ENCODE measurements around the gene PDZRN3. TPM values are rescaled to one million over a fixed set of nuclear protein-coding genes. Genes with fewer than 3 reads are reported as not detected.
A peak's percentile ranks its signal among the peaks of the same experiment; 100 is the strongest.

The PDZRN3 gene
- polyA plus RNA-seq, 1 of the 3 experiments (the other 2 are of a cell fraction), result 10.3 TPM

DNA sequence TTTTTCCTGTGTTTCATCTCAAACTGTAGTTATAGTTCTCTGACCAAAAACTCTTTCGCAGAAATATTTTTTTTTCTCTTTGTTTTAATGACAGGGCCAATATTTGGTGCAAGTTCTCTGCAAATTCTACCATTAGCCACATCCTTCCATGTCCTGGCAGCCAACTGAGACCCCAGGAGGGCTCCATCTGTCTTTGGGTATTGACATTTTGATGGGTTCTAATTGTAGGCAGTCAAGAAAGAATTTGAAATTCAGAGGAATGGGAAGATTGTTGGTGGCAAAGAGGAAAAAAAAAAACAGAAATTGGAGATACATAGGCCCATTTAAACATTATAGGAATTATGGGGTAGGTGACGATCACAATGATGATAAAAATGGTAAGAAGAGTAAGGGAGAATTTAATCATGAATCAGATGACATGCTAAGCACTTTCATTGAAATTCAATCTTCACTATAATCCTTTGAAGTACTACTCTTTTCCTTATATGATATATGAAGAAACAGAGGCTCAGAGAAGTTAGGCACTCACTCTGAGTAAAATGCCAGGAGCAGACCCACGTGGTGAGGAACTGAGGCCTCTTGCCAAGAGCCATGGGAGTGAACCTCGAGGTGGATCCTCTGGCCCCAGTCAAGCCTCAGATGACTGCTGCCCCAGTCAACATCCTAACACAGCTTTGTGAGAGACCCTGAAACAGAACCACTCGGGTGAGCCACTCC is 151.4 kb downstream of the PDZRN3 start:
- 87% methylated on average over 5 of the region's 5 CpGs for WGBS (ENCODE audit: low lambda C conversion rate)
- POLR2A ChIA-PET, result interaction anchor here (1.6 kb wide), 1 partner anchor 13 kb away, joined by 25 read pairs; no protein-coding TSS in a partner anchor

More for the DNA sequence above, 151.4 kb downstream of the PDZRN3 start:
- H3K79me2 ChIP-seq (ENCODE audit: insufficient read depth), result peaks cover 39% of the 10 kb centered on the region
- H3K36me3 ChIP-seq (replicated peaks in 1 of 2; ENCODE audit: control insufficient read depth in 1 of 2, insufficient read depth in 2 of 2, low read length in 1 of 2), result peaks cover 0 to 8% of the 10 kb centered on the region in 2 experiments
- DNase-seq, result no peak
- H3K9me2 ChIP-seq, result no peaks in the 10 kb centered on the region
- peaks cover 51% of the 10 kb centered on the region; the same call in 1 of the 2 replicates for H4K20me1 ChIP-seq (ENCODE audit: insufficient read depth)
- H3K4me3 ChIP-seq (ENCODE audit: low read depth in 2 of 2, low read length in 1 of 2), result no peak overlapping the region
- H3K9me3 ChIP-seq, result no peaks in the 10 kb centered on the region
- H3K4me1 ChIP-seq (ENCODE audit: control insufficient read depth in 1 of 2, insufficient read depth in 2 of 2, low read depth in 1 of 2, low read length in 1 of 2), result peaks cover 0 to 47% of the 10 kb centered on the region in 2 experiments; a peak in 2 of 4 replicates
- peak overlapping the region in 1 of 2 experiments; percentile 99; a peak in 2 of 4 replicates for H3K27ac ChIP-seq (ENCODE audit: low read depth in 2 of 2, low read length in 1 of 2)
- H3F3A ChIP-seq (replicated peaks; ENCODE audit: insufficient read depth), result no peaks in the 10 kb centered on the region
- CTCF ChIA-PET, result interaction anchor here (1.3 to 7.3 kb wide), 4 partner anchors 22 to 42 kb away, joined by 3 to 60 read pairs (median 6); no protein-coding TSS in a partner anchor
- H2AFZ ChIP-seq (ENCODE audit: low read depth), result no peak overlapping the region
- H3K4me2 ChIP-seq, result no peak overlapping the region
- H3K9ac ChIP-seq, result no peak overlapping the region
- TF ChIP-seq, protein P1, sequence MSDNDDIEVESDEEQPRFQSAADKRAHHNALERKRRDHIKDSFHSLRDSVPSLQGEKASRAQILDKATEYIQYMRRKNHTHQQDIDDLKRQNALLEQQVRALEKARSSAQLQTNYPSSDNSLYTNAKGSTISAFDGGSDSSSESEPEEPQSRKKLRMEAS (IDR thresholded peaks at IDR 0.05; ENCODE audit: low read depth), result no peak
- no peak for TF ChIP-seq CHD2 (IDR thresholded peaks at IDR 0.05; ENCODE audit: low read length, partially characterized antibody)
- TF ChIP-seq, protein P2, sequence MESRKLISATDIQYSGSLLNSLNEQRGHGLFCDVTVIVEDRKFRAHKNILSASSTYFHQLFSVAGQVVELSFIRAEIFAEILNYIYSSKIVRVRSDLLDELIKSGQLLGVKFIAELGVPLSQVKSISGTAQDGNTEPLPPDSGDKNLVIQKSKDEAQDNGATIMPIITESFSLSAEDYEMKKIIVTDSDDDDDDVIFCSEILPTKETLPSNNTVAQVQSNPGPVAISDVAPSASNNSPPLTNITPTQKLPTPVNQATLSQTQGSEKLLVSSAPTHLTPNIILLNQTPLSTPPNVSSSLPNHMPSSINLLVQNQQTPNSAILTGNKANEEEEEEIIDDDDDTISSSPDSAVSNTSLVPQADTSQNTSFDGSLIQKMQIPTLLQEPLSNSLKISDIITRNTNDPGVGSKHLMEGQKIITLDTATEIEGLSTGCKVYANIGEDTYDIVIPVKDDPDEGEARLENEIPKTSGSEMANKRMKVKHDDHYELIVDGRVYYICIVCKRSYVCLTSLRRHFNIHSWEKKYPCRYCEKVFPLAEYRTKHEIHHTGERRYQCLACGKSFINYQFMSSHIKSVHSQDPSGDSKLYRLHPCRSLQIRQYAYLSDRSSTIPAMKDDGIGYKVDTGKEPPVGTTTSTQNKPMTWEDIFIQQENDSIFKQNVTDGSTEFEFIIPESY (IDR thresholded peaks at IDR 0.05; ENCODE audit: borderline replicate concordance, low read depth), result no peak
- TF ChIP-seq, protein P3, sequence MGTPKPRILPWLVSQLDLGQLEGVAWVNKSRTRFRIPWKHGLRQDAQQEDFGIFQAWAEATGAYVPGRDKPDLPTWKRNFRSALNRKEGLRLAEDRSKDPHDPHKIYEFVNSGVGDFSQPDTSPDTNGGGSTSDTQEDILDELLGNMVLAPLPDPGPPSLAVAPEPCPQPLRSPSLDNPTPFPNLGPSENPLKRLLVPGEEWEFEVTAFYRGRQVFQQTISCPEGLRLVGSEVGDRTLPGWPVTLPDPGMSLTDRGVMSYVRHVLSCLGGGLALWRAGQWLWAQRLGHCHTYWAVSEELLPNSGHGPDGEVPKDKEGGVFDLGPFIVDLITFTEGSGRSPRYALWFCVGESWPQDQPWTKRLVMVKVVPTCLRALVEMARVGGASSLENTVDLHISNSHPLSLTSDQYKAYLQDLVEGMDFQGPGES (IDR thresholded peaks at IDR 0.05; ENCODE audit: low read depth, low read length), result no peak
- TF ChIP-seq TAF1 (IDR thresholded peaks at IDR 0.05; ENCODE audit: borderline replicate concordance, low read depth, low read length), result no peak
- TF ChIP-seq NFIC (IDR thresholded peaks at IDR 0.05; ENCODE audit: borderline replicate concordance), result no peak
- no peak for TF ChIP-seq MEF2A (IDR thresholded peaks at IDR 0.05; ENCODE audit: borderline replicate concordance, low read depth)
- no peak for TF ChIP-seq TEAD4 (IDR thresholded peaks at IDR 0.05; ENCODE audit: borderline replicate concordance, insufficient read depth)
- TF ChIP-seq RAD21 (IDR thresholded peaks at IDR 0.05; ENCODE audit: low read length), result no peak
- no peak for TF ChIP-seq FOXM1 (IDR thresholded peaks at IDR 0.05; ENCODE audit: low read depth)
- TF ChIP-seq YY1 (IDR thresholded peaks at IDR 0.05; ENCODE audit: low read depth), result no peak
- TF ChIP-seq, protein P4, sequence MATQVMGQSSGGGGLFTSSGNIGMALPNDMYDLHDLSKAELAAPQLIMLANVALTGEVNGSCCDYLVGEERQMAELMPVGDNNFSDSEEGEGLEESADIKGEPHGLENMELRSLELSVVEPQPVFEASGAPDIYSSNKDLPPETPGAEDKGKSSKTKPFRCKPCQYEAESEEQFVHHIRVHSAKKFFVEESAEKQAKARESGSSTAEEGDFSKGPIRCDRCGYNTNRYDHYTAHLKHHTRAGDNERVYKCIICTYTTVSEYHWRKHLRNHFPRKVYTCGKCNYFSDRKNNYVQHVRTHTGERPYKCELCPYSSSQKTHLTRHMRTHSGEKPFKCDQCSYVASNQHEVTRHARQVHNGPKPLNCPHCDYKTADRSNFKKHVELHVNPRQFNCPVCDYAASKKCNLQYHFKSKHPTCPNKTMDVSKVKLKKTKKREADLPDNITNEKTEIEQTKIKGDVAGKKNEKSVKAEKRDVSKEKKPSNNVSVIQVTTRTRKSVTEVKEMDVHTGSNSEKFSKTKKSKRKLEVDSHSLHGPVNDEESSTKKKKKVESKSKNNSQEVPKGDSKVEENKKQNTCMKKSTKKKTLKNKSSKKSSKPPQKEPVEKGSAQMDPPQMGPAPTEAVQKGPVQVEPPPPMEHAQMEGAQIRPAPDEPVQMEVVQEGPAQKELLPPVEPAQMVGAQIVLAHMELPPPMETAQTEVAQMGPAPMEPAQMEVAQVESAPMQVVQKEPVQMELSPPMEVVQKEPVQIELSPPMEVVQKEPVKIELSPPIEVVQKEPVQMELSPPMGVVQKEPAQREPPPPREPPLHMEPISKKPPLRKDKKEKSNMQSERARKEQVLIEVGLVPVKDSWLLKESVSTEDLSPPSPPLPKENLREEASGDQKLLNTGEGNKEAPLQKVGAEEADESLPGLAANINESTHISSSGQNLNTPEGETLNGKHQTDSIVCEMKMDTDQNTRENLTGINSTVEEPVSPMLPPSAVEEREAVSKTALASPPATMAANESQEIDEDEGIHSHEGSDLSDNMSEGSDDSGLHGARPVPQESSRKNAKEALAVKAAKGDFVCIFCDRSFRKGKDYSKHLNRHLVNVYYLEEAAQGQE (IDR thresholded peaks at IDR 0.05; ENCODE audit: low read depth, low read length), result no peak
- no peak for TF ChIP-seq JUND (IDR thresholded peaks at IDR 0.05)
- no peak for TF ChIP-seq SMC3 (IDR thresholded peaks at IDR 0.05; ENCODE audit: low read depth, low read length)
- no peaks in the 10 kb centered on the region for H3K27me3 ChIP-seq (ENCODE audit: insufficient read depth)

All from SK-N-SH (cell line).